SK-N-MC (cell line): Measurements from ENCODE around the gene KRT14.
"Not testable (repeated sequence)": the region's sequence is repeated elsewhere in the genome, so short reads cannot be mapped to it uniquely, and the experiment has no call there.

ENCODE experiments used
- DNase-seq: peaks from one replicate; pipeline ENCODE4 v3.0.0-alpha.2; 2011; ENCODE audit warnings: low read depth, low spot score
- H3K27ac ChIP-seq: fragments of 200-600 bp; sonication (generic); 2 replicates; pipeline ENCODE4 v1.5.1; 2016; ENCODE audit warnings: mixed run types
- H3K36me3 ChIP-seq: fragments of 200-600 bp; sonication (generic); 2 replicates; pipeline ENCODE4 v1.6.1; 2017; ENCODE audit warnings: antibody characterized with exemption, low read length, mixed read lengths; ENCODE audit not compliant: insufficient read depth
- H3K4me3 ChIP-seq: fragments of 200-600 bp; sonication (generic); 2 replicates; pipeline ENCODE4 v1.5.1; 2016
- H3K9ac ChIP-seq: fragments of 200-600 bp; sonication (generic); 2 replicates; pipeline ENCODE4 v1.8.0; 2017; ENCODE audit warnings: mixed run types, mixed read lengths; ENCODE audit not compliant: insufficient read length
- H3K9me3 ChIP-seq: fragments of 200-600 bp; sonication (generic); 2 replicates; pipeline ENCODE4 v1.6.1; 2017; ENCODE audit warnings: low read depth, mild to moderate bottlenecking, antibody characterized with exemption, low read length, moderate library complexity, mixed read lengths
- EZH2 ChIP-seq: fragments of 200-600 bp; sonication (generic); IDR thresholded peaks from one replicate; pipeline ENCODE4 v1.6.1; 2017; ENCODE audit warnings: antibody characterized with exemption
- FOXP2 ChIP-seq: optimal IDR thresholded peaks from 2 replicates; pipeline ENCODE3; 2011; ENCODE audit warnings: mild to moderate bottlenecking, moderate library complexity; ENCODE audit not compliant: insufficient read depth; ENCODE audit errors: extremely low read length, control extremely low read depth
- POLR2AphosphoS5 ChIP-seq: IDR thresholded peaks from 2 replicates; pipeline ENCODE4 v1.6.1; 2012; ENCODE audit warnings: mild to moderate bottlenecking, low read depth, low read length, borderline replicate concordance

Gene KRT14

GRCh38 chr17:41619036-41619926 is 32.6 kb upstream of the KRT14 start:
- no peaks in the 10 kb centered on the region for H3K36me3 ChIP-seq

DNA sequence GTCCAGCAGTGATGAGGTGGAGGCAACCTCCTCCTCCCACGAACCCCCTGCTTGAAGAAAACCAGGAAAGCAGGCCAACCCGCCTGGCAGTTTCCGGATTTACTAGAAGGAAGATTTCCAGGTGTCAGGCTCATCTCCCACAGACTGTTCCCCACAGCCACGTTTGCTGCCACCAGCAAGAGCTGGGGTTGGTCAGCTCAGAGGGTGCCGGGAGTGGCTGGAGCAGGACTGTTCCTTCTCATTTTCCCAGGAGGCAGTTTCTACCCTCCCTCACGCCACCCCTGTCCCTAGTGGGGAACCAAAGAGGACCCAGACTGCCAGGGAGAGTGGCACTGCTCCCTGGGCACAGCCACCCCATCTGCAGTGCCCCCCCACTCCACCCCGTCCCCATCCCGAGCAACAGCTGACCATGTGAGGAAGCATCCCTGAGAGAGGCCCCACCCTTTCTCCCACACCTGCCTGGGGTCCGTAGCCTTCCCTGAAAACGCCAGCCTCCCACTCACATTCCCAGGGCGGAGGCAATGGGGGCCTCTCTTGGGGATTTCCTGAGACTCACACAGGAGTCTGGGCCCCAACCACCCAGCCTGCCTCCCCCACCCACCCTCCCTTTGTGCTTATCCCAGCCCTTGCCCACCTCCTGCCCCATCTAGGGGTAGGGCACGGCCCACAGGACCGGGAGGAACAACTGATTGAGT is 31.8 kb upstream of the KRT14 start:
- Histone ChIP-seq H3K36me3 (no peaks in the 10 kb centered on the region), H3K9me3 (no peaks in the 10 kb centered on the region), H3K4me3 (no peak overlapping the region), H3K9ac (no peak overlapping the region), H3K27ac (no peak overlapping the region)
- no peak for DNase-seq
- TF ChIP-seq EZH2 (no peak), POLR2AphosphoS5 (no peak), FOXP2 (no peak)

More at GRCh38 chr17:41619036-41619926, 32.6 kb upstream of the KRT14 start:
- no peak overlapping the region for H3K9ac ChIP-seq
- no peaks in the 10 kb centered on the region for H3K9me3 ChIP-seq
- TF ChIP-seq POLR2AphosphoS5: no peak
- no peak overlapping the region for H3K27ac ChIP-seq
- DNase-seq: no peak
- no peak overlapping the region for H3K4me3 ChIP-seq

DNA sequence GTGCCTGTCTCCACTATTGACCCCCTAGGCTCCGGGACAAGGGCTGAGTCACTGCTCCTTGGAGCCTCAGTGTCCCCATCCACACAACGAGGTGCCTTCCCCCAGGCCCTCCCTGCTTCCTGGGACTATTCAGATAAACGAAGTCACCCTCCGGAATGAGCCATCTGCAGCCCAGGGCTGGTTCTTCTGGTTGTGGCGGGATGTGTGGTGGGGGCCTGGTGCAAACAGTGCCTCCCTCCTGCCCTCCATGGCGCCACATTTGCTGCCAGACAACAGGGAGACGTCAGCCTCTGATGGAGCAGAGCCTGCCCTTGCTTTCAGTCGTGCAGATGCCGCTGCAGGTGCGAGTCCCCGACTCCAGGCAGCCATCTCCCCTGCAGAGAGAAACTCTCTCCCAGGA is 31.0 kb upstream of the KRT14 start:
- no peaks in the 10 kb centered on the region for H3K36me3 ChIP-seq
- no peak overlapping the region for H3K27ac ChIP-seq
- no peak for TF ChIP-seq EZH2
- TF ChIP-seq POLR2AphosphoS5: no peak
- no peak for TF ChIP-seq FOXP2
- no peak overlapping the region for H3K4me3 ChIP-seq
- H3K9ac ChIP-seq: no peak overlapping the region
- H3K9me3 ChIP-seq: no peaks in the 10 kb centered on the region
- DNase-seq: no peak

- no peak overlapping the region for H3K9ac ChIP-seq
- TF ChIP-seq POLR2AphosphoS5: no peak
- TF ChIP-seq EZH2: no peak
- TF ChIP-seq FOXP2: no peak
Measured at GRCh38 chr17:41617136-41617535, 30.4 kb upstream of the KRT14 start.

DNA sequence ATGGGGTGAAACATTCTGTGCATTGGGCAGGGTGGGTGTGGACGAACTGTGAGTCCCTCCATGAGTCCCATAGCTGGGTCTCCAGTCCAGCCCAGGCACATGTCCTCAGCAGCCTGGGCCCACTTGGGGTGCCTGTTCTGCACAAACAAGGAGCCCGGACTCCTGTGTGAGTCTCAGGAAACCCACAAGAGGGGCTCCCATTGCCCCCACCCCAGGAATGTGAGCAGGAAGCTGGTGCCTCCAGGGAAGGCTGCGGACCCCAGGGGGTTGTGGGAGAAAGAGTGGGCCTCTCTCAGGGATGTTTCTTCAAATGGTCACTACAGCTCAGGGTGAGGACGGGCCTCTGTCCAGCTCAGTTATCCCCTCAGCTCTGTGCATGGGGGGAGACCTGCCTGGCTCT is 29.8 kb upstream of the KRT14 start:
- H3K36me3 ChIP-seq, H3K27ac ChIP-seq, DNase-seq: not testable (repeated sequence)

More at GRCh38 chr17:41617136-41617535, 30.4 kb upstream of the KRT14 start:
- Histone ChIP-seq H3K9me3 (no peaks in the 10 kb centered on the region), H3K36me3 (no peaks in the 10 kb centered on the region), H3K27ac (no peak overlapping the region), H3K4me3 (no peak overlapping the region)
- DNase-seq: no peak

GRCh38 chr17:41615454-41615853 is 28.8 kb upstream of the KRT14 start:
- Histone ChIP-seq H3K27ac (no peak overlapping the region), H3K9me3 (no peaks in the 10 kb centered on the region), H3K4me3 (no peak overlapping the region), H3K9ac (no peak overlapping the region), H3K36me3 (no peaks in the 10 kb centered on the region)
- TF ChIP-seq POLR2AphosphoS5: no peak
- TF ChIP-seq FOXP2: no peak
- TF ChIP-seq EZH2: no peak
- no peak for DNase-seq

More for the DNA sequence above, 29.8 kb upstream of the KRT14 start:
- H3K4me3 ChIP-seq, H3K9me3 ChIP-seq, H3K9ac ChIP-seq: not testable (repeated sequence)

DNA sequence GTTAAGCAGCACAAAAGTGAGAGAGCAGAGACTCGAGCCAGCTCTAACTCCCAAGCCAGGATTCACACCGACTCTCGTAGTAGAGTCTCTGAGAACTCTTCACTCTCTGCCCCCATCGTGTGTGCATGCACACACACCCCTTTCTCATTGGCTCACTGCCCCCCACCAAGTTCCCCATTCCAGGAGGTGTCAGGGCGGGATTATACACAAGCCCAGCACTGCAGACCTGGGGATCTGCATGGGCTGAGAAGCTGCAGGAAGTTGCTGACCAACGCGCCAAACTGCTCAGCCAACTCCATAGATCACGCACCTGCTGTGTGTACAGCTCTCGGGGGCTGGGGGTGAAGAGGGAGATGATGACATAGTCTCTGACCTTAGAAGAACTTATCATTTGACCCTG is 28.1 kb upstream of the KRT14 start:
- H3K9me3 ChIP-seq: not testable (repeated sequence)

DNA sequence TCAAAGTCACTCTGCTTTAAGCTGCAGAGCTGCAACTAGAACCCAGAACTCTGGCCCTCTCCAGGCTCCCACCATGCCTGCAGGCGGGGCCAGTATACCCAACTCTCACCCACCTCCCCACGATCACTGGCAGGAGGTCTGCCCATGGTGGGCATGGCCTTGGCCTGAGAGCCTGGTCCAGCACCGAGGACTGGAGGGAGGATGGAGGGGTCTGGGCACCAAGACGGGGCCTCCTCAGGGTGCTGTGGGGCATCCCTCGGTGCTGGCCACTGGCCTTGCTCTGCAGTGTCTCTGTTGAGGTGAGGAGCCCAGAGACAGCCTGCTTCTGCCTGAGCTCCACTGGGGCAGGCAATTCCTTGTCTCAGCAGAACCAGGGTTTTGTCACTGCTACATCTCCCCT is 27.4 kb upstream of the KRT14 start:
- no peak for TF ChIP-seq FOXP2
- no peak for TF ChIP-seq EZH2
- TF ChIP-seq POLR2AphosphoS5: no peak
- Histone ChIP-seq H3K9ac (no peak overlapping the region), H3K9me3 (no peaks in the 10 kb centered on the region), H3K36me3 (no peaks in the 10 kb centered on the region), H3K4me3 (no peak overlapping the region), H3K27ac (no peak overlapping the region)
- no peak for DNase-seq

More for the DNA sequence above, 28.1 kb upstream of the KRT14 start:
- H3K36me3 ChIP-seq, H3K4me3 ChIP-seq, H3K27ac ChIP-seq, H3K9ac ChIP-seq, DNase-seq: not testable (repeated sequence)

- no peak overlapping the region for H3K9ac ChIP-seq
Measured at GRCh38 chr17:41613277-41614082, 26.8 kb upstream of the KRT14 start.

DNA sequence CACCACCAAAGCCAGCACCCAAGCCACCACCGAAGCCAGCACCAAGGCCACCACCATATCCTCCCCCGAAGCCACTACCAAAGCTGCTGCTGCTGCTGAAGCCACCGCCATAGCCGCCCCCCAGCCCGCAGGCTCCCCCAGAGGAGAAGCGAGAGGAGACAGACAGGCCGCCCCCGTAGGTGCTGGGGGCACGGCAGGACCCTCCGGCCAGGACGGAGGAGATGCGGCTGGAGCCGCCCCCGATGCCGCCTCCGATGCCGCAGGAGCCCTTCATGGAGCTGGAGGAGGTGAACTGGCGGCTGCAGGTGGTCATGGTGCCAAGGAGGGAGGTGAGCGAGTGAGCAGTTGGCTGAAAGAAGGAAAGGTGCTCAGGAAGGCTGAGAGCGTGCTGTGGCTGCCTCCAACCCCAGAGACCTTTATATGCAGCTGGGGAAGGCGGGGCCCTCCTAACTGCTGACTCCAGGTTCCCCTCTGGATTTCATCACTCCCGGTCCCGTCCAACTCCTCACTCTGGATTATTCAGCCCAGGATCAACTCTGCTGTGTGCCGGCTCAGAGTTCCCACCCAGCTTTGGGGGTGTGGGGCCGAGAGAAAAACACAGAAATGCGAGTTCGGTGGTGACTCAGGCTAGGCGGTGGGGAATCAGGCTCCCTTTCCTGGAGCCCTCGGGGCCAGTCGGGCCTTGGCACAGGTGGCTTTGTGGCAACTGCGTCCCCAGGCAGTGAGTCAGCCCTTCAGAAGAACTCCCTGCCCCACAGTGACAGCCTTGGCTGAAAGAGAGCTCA is 25.9 kb upstream of the KRT14 start, which contains the start of gene KRT16:
TSS of gene KRT16 (minus strand) at position 392 of the 785 bp plus-strand sequence. CDS start at position 313, 79 bp downstream.
- DNase-seq, H3K4me3 ChIP-seq, H3K36me3 ChIP-seq: not testable (repeated sequence)

More at GRCh38 chr17:41613277-41614082, 26.8 kb upstream of the KRT14 start:
- H3K36me3 ChIP-seq: no peaks in the 10 kb centered on the region
- no peaks in the 10 kb centered on the region for H3K9me3 ChIP-seq
- DNase-seq: no peak
- no peak for TF ChIP-seq EZH2
- H3K4me3 ChIP-seq: no peak overlapping the region
- H3K27ac ChIP-seq: no peak overlapping the region

More for the DNA sequence above, 25.9 kb upstream of the KRT14 start, which contains the start of gene KRT16:
- not testable (repeated sequence) for H3K9me3 ChIP-seq, H3K9ac ChIP-seq, H3K27ac ChIP-seq
